ENCODE measurements around the gene NF1.
A peak's percentile ranks its signal among the peaks of the same experiment; 100 is the strongest.

Gene NF1

GRCh38 chr17:31371511-31372097 is 276.8 kb downstream of the NF1 start:
- no peak overlapping the region for H3K4me3 ChIP-seq (replicated peaks in 1 of 2; ENCODE audit: low read depth in 2 of 2, low read length in 2 of 2)
- no peak for TF ChIP-seq CTCF (IDR thresholded peaks at IDR 0.05; ENCODE audit: low read depth, low read length)
- peak; percentile 62 to 74 for DNase-seq (ENCODE audit: low read depth in 2 of 2)

GRCh38 chr17:31373150-31374093 is 278.6 kb downstream of the NF1 start:
- peak; percentile 81 to 85 for DNase-seq (ENCODE audit: low read depth in 2 of 2)
- H3K4me3 ChIP-seq (replicated peaks in 1 of 2; ENCODE audit: low read depth in 2 of 2, low read length in 2 of 2), result no peak overlapping the region
- peak; percentile 64 for TF ChIP-seq CTCF (IDR thresholded peaks at IDR 0.05; ENCODE audit: low read depth, low read length)

- H3K4me3 ChIP-seq (replicated peaks in 1 of 2; ENCODE audit: low read depth in 2 of 2, low read length in 2 of 2), result no peak overlapping the region
- TF ChIP-seq CTCF (IDR thresholded peaks at IDR 0.05; ENCODE audit: low read depth, low read length), result no peak
- DNase-seq (ENCODE audit: low read depth in 2 of 2), result no peak
These were observed 279.3 kb downstream of the NF1 start for GRCh38 chr17:31374094-31374447.

- no peak for TF ChIP-seq CTCF (IDR thresholded peaks at IDR 0.05; ENCODE audit: low read depth, low read length)
- no peak for DNase-seq (ENCODE audit: low read depth in 2 of 2)
- no peak overlapping the region for H3K4me3 ChIP-seq (replicated peaks in 1 of 2; ENCODE audit: low read depth in 2 of 2, low read length in 2 of 2)
These were observed 279.7 kb downstream of the NF1 start for GRCh38 chr17:31374503-31374902.

- no peak for TF ChIP-seq CTCF (IDR thresholded peaks at IDR 0.05; ENCODE audit: low read depth, low read length)
- DNase-seq (ENCODE audit: low read depth in 2 of 2), result no peak
- no peak overlapping the region for H3K4me3 ChIP-seq (replicated peaks in 1 of 2; ENCODE audit: low read depth in 2 of 2, low read length in 2 of 2)
These were observed 283.9 kb downstream of the NF1 start for GRCh38 chr17:31378638-31379037.

GRCh38 chr17:31379597-31380205 is 284.9 kb downstream of the NF1 start:
- no peak for DNase-seq (ENCODE audit: low read depth in 2 of 2)
- no peak overlapping the region for H3K4me3 ChIP-seq (replicated peaks in 1 of 2; ENCODE audit: low read depth in 2 of 2, low read length in 2 of 2)
- no peak for TF ChIP-seq CTCF (IDR thresholded peaks at IDR 0.05; ENCODE audit: low read depth, low read length)

Data from cardiac fibroblast (primary cell).